SU-DHL-6 (cell line): ENCODE results near the gene SMIM32.

Experiments used
- H2AFZ ChIP-seq: fragments of 200-600 bp; sonication (generic); 2 replicates; pipeline ENCODE4 v1.6.1; 2014; ENCODE audit warnings: low read depth, mild to moderate bottlenecking, moderate library complexity, mixed read lengths, antibody characterized with exemption, low read length; ENCODE audit not compliant: severe bottlenecking
- H3F3A ChIP-seq: fragments of 200-600 bp; shearing (Covaris generic); 2 replicates; pipeline ENCODE4 v1.6.0; 2016; ENCODE audit warnings: antibody characterized with exemption, mild to moderate bottlenecking; ENCODE audit not compliant: insufficient read depth
- H3K27ac ChIP-seq: fragments of 200-600 bp; sonication (generic); 2 replicates; pipeline ENCODE4 v1.5.1; 2016; ENCODE audit warnings: low read depth, mild to moderate bottlenecking, low read length, moderate library complexity, mixed read lengths
- H3K27me3 ChIP-seq: fragments of 200-600 bp; sonication (generic), shearing (Covaris generic); 2 replicates; pipeline ENCODE4 v1.6.0; 2014; ENCODE audit warnings: mild to moderate bottlenecking, low read length
- H3K36me3 ChIP-seq: fragments of 200-600 bp; sonication (generic); 2 replicates; pipeline ENCODE4 v1.6.1; 2014; ENCODE audit warnings: mild to moderate bottlenecking, low read length, mixed read lengths
- H3K4me2 ChIP-seq: fragments of 300-600, 200-600 bp; shearing (Covaris generic), sonication (generic); 2 replicates; pipeline ENCODE4 v1.6.0; 2014; ENCODE audit warnings: low read length, low read depth, mild to moderate bottlenecking; ENCODE audit not compliant: poor library complexity, severe bottlenecking
- H3K4me3 ChIP-seq: fragments of 200-600 bp; sonication (generic); 2 replicates; pipeline ENCODE4 v1.5.1; 2014; ENCODE audit warnings: antibody characterized with exemption, low read length, mild to moderate bottlenecking, mixed read lengths; ENCODE audit not compliant: insufficient read depth, poor library complexity, severe bottlenecking
- H3K79me2 ChIP-seq: fragments of 200-600 bp; sonication (generic); 2 replicates; pipeline ENCODE4 v1.6.1; 2014; ENCODE audit warnings: mild to moderate bottlenecking, low read length, moderate library complexity; ENCODE audit not compliant: insufficient read depth
- H3K9ac ChIP-seq: fragments of 200-600 bp; sonication (generic); 2 replicates; pipeline ENCODE4 v1.7.0; 2014; ENCODE audit warnings: mild to moderate bottlenecking, low read length
- H3K9me2 ChIP-seq: fragments of 200-600 bp; sonication (generic); replicated peaks from 2 replicates; pipeline ENCODE4 v1.6.1; 2014; ENCODE audit warnings: low read length; ENCODE audit not compliant: insufficient read depth
- H3K9me3 ChIP-seq: fragments of 200-600 bp; sonication (generic); 2 replicates; pipeline ENCODE4 v1.6.1; 2014; ENCODE audit warnings: low read length, mixed read lengths; ENCODE audit not compliant: insufficient read depth
- H4K20me1 ChIP-seq: fragments of 200-600 bp; sonication (generic); 2 replicates; pipeline ENCODE4 v1.6.1; 2014; ENCODE audit warnings: low read depth, mild to moderate bottlenecking, antibody characterized with exemption, low read length, moderate library complexity, mixed read lengths
- EZH2phosphoT487 ChIP-seq: fragments of 200-600 bp; sonication (generic), shearing (Covaris generic); conservative IDR thresholded peaks from 2 replicates; pipeline ENCODE4 v1.6.1; 2018; ENCODE audit warnings: mild to moderate bottlenecking, antibody characterized with exemption, low read length, moderate library complexity, mixed read lengths
- TF ChIP-seq, protein P1 (sequence below): fragments of 200-600 bp; sonication (generic); IDR thresholded peaks from one replicate; pipeline ENCODE4 v1.5.1; 2017; ENCODE audit warnings: antibody characterized with exemption, mild to moderate bottlenecking, low read length, moderate library complexity; ENCODE audit not compliant: insufficient read depth, poor library complexity, severe bottlenecking

The SMIM32 gene

DNA sequence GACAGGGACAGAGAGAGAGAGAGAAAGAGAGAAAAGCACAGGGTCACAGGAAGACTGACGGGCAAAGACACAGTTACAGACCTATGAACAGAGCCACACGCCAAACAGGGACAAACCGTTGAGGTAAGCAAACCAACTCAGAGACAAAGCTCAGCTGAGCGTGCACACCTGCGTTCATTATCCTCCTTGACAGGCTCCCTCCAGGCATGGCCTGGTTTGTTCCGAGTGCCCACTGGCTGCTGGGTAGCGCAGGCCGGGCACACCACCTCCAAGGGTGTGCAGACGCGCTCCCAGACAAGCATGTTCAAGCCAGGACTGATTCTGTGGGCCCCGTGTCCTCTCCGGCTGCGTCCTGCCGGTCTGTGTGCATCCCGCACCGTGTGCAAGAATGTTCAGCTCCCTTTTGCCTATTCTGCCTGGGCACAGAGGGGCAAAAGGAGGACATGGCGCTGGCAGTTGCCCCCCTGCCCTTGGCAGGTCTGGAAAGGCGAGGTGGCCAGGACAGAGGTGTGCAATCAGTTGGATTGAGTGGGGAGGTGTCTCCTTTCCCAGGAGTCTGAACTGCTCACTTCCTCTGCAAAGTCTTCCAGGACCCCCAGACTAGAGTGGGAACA lies 467 bp upstream of the SMIM32 start:
- H3K9me3 ChIP-seq: no peaks in the 10 kb centered on the region
- H3K9ac ChIP-seq: no peak overlapping the region
- H3F3A ChIP-seq: no peaks in the 10 kb centered on the region
- H3K4me3 ChIP-seq: no peak overlapping the region
- no peaks in the 10 kb centered on the region for H3K79me2 ChIP-seq
- H3K27me3 ChIP-seq: no peaks in the 10 kb centered on the region
- H3K36me3 ChIP-seq: no peaks in the 10 kb centered on the region
- H3K27ac ChIP-seq: no peak overlapping the region
- H3K4me2 ChIP-seq: no peak overlapping the region
- no peak overlapping the region for H2AFZ ChIP-seq
- TF ChIP-seq, protein P1, sequence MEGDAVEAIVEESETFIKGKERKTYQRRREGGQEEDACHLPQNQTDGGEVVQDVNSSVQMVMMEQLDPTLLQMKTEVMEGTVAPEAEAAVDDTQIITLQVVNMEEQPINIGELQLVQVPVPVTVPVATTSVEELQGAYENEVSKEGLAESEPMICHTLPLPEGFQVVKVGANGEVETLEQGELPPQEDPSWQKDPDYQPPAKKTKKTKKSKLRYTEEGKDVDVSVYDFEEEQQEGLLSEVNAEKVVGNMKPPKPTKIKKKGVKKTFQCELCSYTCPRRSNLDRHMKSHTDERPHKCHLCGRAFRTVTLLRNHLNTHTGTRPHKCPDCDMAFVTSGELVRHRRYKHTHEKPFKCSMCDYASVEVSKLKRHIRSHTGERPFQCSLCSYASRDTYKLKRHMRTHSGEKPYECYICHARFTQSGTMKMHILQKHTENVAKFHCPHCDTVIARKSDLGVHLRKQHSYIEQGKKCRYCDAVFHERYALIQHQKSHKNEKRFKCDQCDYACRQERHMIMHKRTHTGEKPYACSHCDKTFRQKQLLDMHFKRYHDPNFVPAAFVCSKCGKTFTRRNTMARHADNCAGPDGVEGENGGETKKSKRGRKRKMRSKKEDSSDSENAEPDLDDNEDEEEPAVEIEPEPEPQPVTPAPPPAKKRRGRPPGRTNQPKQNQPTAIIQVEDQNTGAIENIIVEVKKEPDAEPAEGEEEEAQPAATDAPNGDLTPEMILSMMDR: no peak
- no peak for TF ChIP-seq EZH2phosphoT487
- H4K20me1 ChIP-seq: no peaks in the 10 kb centered on the region
- no peaks in the 10 kb centered on the region for H3K9me2 ChIP-seq

DNA sequence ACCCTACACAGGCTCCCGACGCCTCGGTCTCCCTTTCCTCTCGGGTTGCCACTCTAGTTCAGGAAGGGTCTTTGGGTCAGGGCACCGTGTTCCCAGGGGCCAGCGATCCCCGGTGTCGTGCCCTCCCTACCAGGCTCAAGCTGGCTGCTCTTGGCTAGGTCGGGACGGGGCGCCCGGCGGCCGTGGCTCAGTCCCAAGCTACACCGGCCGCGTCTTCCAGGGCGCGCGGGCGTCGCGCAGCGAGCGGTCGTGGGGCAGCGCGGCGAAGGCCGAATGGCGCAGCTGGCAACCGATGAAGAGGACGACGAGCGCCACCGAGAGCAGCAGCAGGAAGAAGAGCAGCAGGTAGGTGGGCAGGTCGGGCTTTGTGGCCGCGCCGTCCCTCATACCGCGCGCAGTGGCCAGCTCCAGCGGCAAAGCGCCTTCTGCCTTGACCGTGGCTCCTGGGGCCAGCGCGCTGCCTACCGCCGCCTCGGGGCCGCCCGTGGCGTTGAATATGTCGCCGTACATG lies 892 bp downstream of the SMIM32 start:
- no peaks in the 10 kb centered on the region for H4K20me1 ChIP-seq
- no peak overlapping the region for H3K4me3 ChIP-seq
- H3K4me2 ChIP-seq: no peak overlapping the region
- no peaks in the 10 kb centered on the region for H3K79me2 ChIP-seq
- TF ChIP-seq, protein P1: no peak
- no peak for TF ChIP-seq EZH2phosphoT487
- no peak overlapping the region for H2AFZ ChIP-seq
- no peaks in the 10 kb centered on the region for H3K9me3 ChIP-seq
- 0 out of 2 replicates have a peak, but pooled peaks cover 5% of the 10 kb centered on the region for H3K36me3 ChIP-seq
- no peaks in the 10 kb centered on the region for H3K27me3 ChIP-seq
- no peak overlapping the region for H3K9ac ChIP-seq
- H3K9me2 ChIP-seq: no peaks in the 10 kb centered on the region
- H3K27ac ChIP-seq: no peak overlapping the region
- no peaks in the 10 kb centered on the region for H3F3A ChIP-seq

DNA sequence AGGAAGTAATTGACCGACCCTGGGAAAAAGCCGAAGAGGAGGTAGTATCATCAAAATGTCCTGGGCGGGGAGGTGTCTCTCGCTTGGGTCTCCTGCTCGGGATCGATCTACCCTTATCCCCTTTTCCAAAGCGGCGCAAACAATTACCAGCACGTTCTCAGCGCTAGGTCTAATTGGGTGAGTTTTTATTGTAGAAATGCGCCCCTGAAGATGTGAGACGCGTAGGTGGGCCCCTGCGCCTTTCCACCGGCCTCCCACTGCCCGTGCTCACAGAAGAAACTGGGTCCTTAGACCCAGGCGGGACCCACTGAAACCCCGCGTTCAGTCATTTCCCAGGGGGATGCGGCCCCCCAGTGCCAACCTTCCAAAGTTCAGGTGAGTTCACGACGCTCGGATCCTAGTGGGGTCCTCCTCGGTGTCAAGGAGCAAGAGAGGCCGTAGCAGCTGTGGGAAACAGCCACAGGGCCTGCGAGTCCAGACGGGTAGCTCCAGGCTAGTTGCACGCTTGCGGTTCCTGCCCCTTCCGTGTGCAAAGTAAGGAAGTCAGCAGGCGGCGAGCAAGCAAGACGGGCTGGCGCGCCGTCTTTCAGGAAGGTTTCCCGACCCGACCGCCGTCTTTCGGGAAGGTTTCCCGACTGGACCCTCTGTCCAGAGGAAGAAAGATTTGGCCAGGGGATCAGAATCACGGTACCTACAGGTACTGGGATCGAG lies 1.5 kb downstream of the SMIM32 start:
- no peak overlapping the region for H2AFZ ChIP-seq
- H3F3A ChIP-seq: no peaks in the 10 kb centered on the region
- TF ChIP-seq EZH2phosphoT487: no peak
- TF ChIP-seq, protein P1: no peak
- H3K4me3 ChIP-seq: no peak overlapping the region
- H3K9ac ChIP-seq: no peak overlapping the region
- no peaks in the 10 kb centered on the region for H3K9me2 ChIP-seq
- H3K79me2 ChIP-seq: no peaks in the 10 kb centered on the region
- 0 out of 2 replicates have a peak, but pooled peaks cover 5% of the 10 kb centered on the region for H3K36me3 ChIP-seq
- no peaks in the 10 kb centered on the region for H4K20me1 ChIP-seq
- no peaks in the 10 kb centered on the region for H3K27me3 ChIP-seq
- H3K9me3 ChIP-seq: no peaks in the 10 kb centered on the region
- no peak overlapping the region for H3K4me2 ChIP-seq
- H3K27ac ChIP-seq: no peak overlapping the region
